Measurements from ENCODE around the gene MOB2.
"Not testable (repeated sequence)": the region's sequence is repeated elsewhere in the genome, so short reads cannot be mapped to it uniquely, and the experiment has no call there.

MOB2 gene

DNA sequence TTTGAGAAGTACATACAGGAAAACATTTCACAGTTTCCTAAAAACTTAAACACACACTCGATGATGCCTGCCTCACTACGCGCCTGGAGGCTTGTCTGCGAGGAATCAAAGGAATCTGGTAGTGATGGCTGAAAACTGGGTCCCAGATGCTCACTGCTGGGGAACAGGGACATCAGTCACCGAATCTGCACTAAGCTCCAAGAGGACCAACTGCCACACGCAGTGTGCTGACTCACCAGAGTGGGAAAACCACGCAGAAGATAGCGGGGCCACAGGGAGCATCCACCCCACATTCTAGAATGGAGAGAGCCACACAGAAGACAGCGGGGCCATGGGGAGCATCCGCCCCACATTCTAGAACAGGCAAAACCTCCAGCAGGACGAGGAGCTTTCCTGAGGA, 24.3 kb upstream of the MOB2 start:
- no peak overlapping the region for H3K4me2 ChIP-seq (ENCODE audit: low read length)
- H3K27ac ChIP-seq (ENCODE audit: low read length) = no peak overlapping the region
- no peaks in the 10 kb centered on the region for H3K27me3 ChIP-seq (ENCODE audit: low read depth, low read length)
- no peak overlapping the region for H3K9ac ChIP-seq (ENCODE audit: low read length)
- no peaks in the 10 kb centered on the region for H3K36me3 ChIP-seq (replicated peaks; ENCODE audit: low read depth, low read length)
- no peaks in the 10 kb centered on the region for H3K9me3 ChIP-seq (ENCODE audit: insufficient read depth, low read length)
- peaks cover 21% of the 10 kb centered on the region for H3K79me2 ChIP-seq (ENCODE audit: low read length)
- peaks cover 10% of the 10 kb centered on the region for H3K4me1 ChIP-seq (ENCODE audit: low read length)
- peaks cover 74% of the 10 kb centered on the region for H4K20me1 ChIP-seq (ENCODE audit: insufficient read depth, low read length)
- TF ChIP-seq, protein P1, sequence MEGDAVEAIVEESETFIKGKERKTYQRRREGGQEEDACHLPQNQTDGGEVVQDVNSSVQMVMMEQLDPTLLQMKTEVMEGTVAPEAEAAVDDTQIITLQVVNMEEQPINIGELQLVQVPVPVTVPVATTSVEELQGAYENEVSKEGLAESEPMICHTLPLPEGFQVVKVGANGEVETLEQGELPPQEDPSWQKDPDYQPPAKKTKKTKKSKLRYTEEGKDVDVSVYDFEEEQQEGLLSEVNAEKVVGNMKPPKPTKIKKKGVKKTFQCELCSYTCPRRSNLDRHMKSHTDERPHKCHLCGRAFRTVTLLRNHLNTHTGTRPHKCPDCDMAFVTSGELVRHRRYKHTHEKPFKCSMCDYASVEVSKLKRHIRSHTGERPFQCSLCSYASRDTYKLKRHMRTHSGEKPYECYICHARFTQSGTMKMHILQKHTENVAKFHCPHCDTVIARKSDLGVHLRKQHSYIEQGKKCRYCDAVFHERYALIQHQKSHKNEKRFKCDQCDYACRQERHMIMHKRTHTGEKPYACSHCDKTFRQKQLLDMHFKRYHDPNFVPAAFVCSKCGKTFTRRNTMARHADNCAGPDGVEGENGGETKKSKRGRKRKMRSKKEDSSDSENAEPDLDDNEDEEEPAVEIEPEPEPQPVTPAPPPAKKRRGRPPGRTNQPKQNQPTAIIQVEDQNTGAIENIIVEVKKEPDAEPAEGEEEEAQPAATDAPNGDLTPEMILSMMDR (IDR thresholded peaks at IDR 0.05; ENCODE audit: low read depth, low read length) = no peak
- TF ChIP-seq EZH2phosphoT487 (IDR thresholded peaks at IDR 0.05; ENCODE audit: low read depth) = no peak
- H2AFZ ChIP-seq (ENCODE audit: low read depth, low read length) = no peak overlapping the region
- H3K4me3 ChIP-seq (ENCODE audit: low read length) = no peak overlapping the region

DNA sequence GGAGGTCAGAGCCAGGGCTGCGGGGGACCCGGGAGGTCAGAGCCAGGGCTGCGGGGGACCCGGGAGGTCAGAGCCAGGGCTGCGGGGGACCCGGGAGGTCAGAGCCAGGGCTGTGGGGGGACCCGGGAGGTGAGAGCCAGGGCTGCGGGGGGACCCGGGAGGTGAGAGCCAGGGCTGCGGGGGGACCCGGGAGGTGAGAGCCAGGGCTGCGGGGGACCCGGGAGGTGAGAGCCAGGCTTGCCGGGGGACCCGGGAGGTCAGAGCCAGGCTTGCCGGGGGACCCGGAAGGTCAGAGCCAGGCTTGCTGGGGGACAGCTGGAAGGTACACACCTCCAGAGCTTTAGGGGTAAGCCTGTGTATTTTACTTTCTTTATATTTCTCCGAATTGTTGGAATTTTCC, 23.8 kb upstream of the MOB2 start:
- H3K36me3 ChIP-seq (replicated peaks; ENCODE audit: low read depth, low read length); H2AFZ ChIP-seq (ENCODE audit: low read depth, low read length); H3K4me3 ChIP-seq (ENCODE audit: low read length); H3K4me2 ChIP-seq (ENCODE audit: low read length); H3K4me1 ChIP-seq (ENCODE audit: low read length); H3K27ac ChIP-seq (ENCODE audit: low read length); H3K27me3 ChIP-seq (ENCODE audit: low read depth, low read length); H3K9ac ChIP-seq (ENCODE audit: low read length); H3K9me3 ChIP-seq (ENCODE audit: insufficient read depth, low read length): not testable (repeated sequence)
- Histone ChIP-seq H4K20me1 (ENCODE audit: insufficient read depth, low read length) (peaks cover 74% of the 10 kb centered on the region), H3K79me2 (ENCODE audit: low read length) (peaks cover 20% of the 10 kb centered on the region)

DNA sequence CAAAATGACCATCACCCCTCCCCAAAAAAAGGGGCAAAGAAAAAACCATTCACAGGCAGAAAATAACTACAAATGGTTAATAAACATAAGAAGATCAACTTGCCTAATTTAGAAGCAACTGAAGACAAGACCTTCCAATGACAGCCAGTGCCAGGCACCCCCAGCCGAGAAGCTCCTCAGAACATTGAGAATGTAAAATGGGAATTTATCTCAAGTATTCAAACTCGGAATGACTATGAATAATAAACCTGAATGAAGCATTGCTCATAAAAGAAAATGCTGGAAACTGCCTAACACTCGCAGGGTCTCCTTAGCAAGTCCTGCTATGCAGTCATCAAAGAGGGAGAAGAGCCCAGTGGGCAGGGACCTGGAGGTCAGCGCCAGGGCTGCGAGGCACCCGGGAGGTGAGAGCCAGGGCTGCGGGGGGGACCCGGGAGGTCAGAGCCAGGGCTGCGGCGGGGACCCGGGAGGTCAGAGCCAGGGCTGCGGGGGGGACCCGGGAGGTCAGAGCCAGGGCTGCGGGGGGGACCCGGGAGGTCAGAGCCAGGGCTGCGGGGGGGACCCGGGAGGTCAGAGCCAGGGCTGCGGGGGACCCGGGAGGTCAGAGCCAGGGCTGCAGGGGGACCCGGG, 23.2 kb upstream of the MOB2 start:
- no peaks in the 10 kb centered on the region for H3K9me3 ChIP-seq (ENCODE audit: insufficient read depth, low read length)
- TF ChIP-seq, protein P1 (IDR thresholded peaks at IDR 0.05; ENCODE audit: low read depth, low read length) = no peak
- no peak for TF ChIP-seq EZH2phosphoT487 (IDR thresholded peaks at IDR 0.05; ENCODE audit: low read depth)
- no peak overlapping the region for H3K9ac ChIP-seq (ENCODE audit: low read length)
- no peak overlapping the region for H3K4me2 ChIP-seq (ENCODE audit: low read length)
- no peak overlapping the region for H3K4me3 ChIP-seq (ENCODE audit: low read length)
- peaks cover 15% of the 10 kb centered on the region for H3K79me2 ChIP-seq (ENCODE audit: low read length)
- H3K27me3 ChIP-seq (ENCODE audit: low read depth, low read length) = no peaks in the 10 kb centered on the region
- no peak overlapping the region for H2AFZ ChIP-seq (ENCODE audit: low read depth, low read length)
- peaks cover 3% of the 10 kb centered on the region; the same call in 1 of the 2 replicates for H3K4me1 ChIP-seq (ENCODE audit: low read length)
- H3K27ac ChIP-seq (ENCODE audit: low read length) = no peak overlapping the region
- peaks cover 73% of the 10 kb centered on the region for H4K20me1 ChIP-seq (ENCODE audit: insufficient read depth, low read length)
- H3K36me3 ChIP-seq (replicated peaks; ENCODE audit: low read depth, low read length) = no peaks in the 10 kb centered on the region

DNA sequence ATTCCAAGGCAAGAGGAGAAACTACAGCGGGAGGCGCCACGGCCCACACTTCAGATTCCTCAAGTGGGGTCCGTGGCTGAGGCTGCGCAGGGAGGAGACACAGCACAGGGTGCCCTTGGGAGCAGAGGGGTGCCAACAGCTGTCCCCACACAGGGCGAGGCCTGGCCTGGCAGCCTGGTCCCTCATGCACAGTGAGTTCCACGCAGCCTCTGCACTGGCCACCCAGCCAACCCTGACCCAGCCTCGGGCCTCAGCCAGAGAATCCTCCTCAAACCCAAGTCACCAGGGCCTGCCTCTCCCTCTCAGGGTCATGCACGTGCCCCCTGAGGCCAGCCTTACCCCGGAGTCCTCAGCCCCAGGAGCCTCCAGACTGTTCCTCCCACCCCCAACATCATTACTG, 22.4 kb upstream of the MOB2 start:
- Histone ChIP-seq H2AFZ (ENCODE audit: low read depth, low read length) (no peak overlapping the region), H3K9ac (ENCODE audit: low read length) (no peak overlapping the region), H3K27ac (ENCODE audit: low read length) (no peak overlapping the region), H3K4me1 (ENCODE audit: low read length) (peaks cover 3% of the 10 kb centered on the region; the same call in 1 of the 2 replicates), H3K4me2 (ENCODE audit: low read length) (no peak overlapping the region), H4K20me1 (ENCODE audit: insufficient read depth, low read length) (peaks cover 73% of the 10 kb centered on the region), H3K4me3 (ENCODE audit: low read length) (no peak overlapping the region), H3K79me2 (ENCODE audit: low read length) (peaks cover 9% of the 10 kb centered on the region; the same call in 1 of the 2 replicates), H3K27me3 (ENCODE audit: low read depth, low read length) (no peaks in the 10 kb centered on the region), H3K36me3 (replicated peaks; ENCODE audit: low read depth, low read length) (no peaks in the 10 kb centered on the region), H3K9me3 (ENCODE audit: insufficient read depth, low read length) (no peaks in the 10 kb centered on the region)
- TF ChIP-seq, protein P1 (IDR thresholded peaks at IDR 0.05; ENCODE audit: low read depth, low read length) = no peak
- TF ChIP-seq EZH2phosphoT487 (IDR thresholded peaks at IDR 0.05; ENCODE audit: low read depth) = no peak

Data from OCI-LY3 (cell line).